HuH-7 (cell line): ENCODE results near the gene RNF6.
"Not testable (repeated sequence)": the region's sequence is repeated elsewhere in the genome, so short reads cannot be mapped to it uniquely, and the experiment has no call there.

Experiments used
- DNase-seq: peaks from one replicate; pipeline ENCODE4 v3.0.0; 2011; ENCODE audit warnings: low spot score

The RNF6 gene

DNA sequence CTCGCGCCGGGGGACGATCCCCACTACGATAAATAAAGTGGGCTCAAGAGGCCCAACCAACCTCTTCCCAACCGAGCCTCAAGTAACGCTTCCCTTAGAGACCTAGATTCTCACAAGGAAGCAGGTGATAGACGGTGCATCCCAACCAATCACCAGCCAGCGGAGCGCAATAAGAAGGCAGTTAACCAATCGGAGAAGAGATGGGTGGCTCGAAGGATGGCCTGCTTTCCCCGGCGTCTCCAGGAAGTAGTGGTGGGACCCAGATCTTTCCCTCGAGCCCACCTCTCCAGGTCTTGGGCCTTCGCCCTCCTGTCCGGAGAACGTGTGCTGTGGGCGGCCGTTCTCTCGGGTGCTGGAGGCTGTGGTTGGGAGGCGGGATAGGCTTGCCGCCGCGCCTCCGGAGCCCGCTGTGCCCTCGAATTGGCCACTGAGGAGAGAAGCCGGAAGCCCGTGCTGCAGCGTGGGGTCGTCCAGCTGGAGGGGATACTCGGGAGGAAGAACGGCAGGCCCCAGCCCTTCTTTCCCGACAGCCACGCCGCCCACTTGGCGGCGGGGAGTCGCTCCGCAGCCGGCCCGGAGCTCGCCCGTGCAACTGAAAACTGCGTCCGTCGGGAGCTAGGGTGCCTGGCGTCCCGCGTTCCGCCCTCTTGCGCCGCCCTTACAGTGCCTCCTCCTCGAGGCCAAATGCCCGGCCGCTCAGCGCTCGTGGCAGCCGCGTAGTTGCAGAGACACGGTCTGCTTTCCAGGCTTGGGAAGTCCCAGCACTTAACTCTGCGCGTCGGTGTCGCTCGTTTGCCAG is at the start of gene RNF6:
TSS of gene RNF6 (minus strand) at position 594 of the 799 bp plus-strand sequence. CDS start 2,665 bp downstream, outside the sequence.
- peak; percentile 95 for DNase-seq

- DNase-seq: no peak
Measured at GRCh38 chr13:26270707-26271106, 48.6 kb upstream of the RNF6 start.

DNA sequence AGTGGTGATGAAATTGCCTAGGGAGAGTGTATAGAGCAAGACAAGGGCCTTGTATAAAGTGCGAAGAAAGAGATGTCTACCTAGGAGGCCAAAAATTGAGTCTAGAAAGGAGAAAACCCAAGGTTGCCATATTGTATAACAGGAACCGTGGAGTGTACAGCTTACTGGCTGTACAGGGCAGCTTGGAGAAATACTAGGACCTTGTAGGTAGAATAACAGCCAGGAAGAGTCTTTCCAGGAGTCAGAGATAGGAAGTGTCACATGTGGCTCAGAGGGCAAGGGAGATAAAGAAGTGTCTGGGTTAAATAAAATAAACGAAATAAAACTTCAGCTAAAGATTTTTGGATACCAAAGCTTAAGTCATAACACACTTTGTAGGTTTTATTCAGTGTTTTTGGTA is 44.2 kb upstream of the RNF6 start:
- DNase-seq: no peak

GRCh38 chr13:26262156-26262555 is 40.0 kb upstream of the RNF6 start:
- DNase-seq: no peak

DNA sequence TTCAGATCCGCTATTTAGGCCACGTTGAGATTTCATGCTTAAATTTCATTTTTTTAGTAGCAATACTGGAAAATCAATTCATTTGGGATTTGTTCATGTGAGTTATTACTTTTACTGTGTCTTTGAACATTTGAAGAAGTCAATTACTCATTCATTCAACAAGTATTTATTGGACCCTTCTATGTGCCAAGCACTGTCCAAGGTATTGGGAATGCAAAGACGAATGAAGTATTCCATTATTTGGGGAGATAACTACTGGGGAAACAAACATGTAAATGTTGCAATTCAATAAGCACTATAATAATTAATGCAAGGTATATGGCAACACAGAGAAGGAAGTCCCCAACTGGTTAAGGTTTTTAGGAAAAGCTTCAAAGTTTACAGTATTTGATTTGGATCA is 37.5 kb upstream of the RNF6 start:
- no peak for DNase-seq

GRCh38 chr13:26257049-26257448 is 34.9 kb upstream of the RNF6 start:
- no peak for DNase-seq

DNA sequence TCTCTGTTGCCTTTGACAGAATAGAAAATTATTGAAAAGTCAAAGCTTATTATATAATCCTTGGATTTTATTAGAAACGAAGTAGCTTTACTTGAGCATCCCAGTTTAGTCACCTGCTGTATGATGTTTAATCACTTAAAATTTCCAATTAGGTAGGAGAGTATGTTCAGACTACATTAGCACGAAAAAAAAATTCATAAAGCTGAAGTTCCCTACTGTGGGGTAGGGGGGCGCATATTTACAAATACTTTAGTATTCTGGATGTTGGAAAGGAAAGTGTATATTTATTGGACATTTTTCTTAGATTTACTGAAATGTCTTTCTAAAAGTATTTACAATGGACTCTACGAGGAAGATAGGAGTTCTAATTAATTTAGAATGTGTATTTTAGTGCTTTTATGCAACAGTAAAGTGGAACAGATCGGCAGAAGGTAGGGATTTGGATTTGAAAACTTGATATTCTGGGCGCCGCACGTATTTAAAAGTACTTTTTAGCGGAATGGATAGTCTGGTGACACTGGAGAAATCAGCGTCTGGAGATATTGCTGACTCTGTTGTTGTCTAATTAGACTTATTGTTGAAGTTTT is 33.7 kb upstream of the RNF6 start:
- DNase-seq: no peak

- DNase-seq: no peak
Measured at GRCh38 chr13:26255115-26255514, 33.0 kb upstream of the RNF6 start.

- DNase-seq: peak; percentile 39
Measured at GRCh38 chr13:26254583-26255111, 32.5 kb upstream of the RNF6 start.

DNA sequence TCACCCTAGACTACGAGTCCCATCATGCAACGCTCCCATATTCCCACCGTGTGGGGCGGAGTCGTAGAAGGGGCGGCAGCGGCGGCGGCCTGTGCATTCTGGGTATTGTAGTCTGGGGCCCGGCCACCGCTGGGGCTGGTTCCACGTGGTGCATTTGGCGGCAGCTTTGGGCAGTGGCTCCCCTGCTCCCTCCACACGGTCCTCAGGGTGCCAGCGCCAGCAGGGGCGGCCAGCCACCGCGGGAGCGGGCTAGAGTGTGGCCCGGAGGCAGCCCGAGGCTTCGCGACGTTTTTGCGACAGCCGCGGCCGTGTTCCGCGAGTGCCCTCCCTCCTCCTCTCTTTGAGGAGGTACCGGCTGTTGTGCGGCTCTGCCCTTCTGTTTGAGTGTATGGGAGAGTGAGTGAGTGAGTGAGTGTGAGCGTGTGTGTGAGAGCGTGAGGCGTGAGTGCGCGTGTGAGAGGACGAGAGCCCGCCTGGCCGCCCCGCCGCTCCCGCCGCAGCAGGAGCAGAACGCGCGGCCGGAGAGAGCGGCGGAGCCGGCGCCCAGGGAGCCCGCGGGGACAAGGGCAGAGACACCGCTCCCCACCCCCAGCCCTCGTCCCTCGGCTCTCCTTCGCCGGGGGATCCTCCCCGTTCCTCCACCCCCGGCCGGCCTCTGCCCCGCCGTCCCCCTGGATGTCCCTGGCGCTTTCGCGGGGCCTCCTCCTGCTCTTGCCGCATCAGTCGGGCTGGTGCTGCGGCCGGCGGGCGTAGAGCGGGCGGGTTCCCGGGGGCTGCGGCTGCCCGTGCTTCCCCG is 31.9 kb upstream of the RNF6 start, which contains the start of gene CDK8:
TSS of gene CDK8 (plus strand) at position 343 of the 796 bp plus-strand sequence. CDS start 513 bp downstream, outside the sequence.
- DNase-seq: peak; percentile 70

GRCh38 chr13:26253262-26253786 is 31.2 kb upstream of the RNF6 start:
- no peak for DNase-seq

DNA sequence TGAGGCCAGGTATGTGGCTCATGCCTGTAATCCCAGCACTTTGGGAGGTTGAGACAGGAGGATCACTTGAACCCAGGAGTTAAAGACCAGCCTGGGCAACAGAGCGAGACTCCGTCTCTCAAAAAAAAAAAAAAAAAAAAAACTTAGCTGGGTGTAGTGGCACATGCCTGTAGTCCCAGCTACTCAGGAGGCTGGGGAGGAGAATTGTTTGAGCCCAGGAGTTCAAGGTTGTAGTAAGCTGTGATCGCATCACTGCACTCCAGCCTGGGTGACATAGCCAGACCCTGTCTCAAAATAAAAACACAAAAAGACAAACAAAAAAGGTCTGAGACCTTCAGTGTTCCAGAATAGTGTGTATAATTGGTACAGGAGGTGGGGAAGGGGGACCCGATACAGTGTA is 29.9 kb upstream of the RNF6 start:
- not testable (repeated sequence) for DNase-seq

DNA sequence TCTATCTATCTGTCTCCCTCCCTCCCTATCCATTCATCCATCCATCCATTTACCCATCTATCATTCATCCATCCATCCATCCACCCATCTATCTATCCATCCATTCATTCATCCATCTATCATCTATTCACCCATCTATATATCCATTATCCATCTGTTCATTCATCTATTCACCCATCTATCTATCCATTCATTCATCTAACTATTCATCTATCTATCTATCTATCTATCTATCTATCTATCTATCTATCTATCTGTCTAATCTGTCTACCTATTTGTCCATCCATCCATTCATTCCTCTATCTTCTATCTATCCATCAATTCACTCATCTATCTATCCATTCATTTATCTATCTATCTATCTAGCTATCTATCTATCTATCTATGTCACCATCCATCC is 27.4 kb upstream of the RNF6 start:
- DNase-seq: no peak

- no peak for DNase-seq
Measured at GRCh38 chr13:26247608-26248007, 25.5 kb upstream of the RNF6 start.

GRCh38 chr13:26247011-26247410 is 24.9 kb upstream of the RNF6 start:
- DNase-seq: no peak

DNA sequence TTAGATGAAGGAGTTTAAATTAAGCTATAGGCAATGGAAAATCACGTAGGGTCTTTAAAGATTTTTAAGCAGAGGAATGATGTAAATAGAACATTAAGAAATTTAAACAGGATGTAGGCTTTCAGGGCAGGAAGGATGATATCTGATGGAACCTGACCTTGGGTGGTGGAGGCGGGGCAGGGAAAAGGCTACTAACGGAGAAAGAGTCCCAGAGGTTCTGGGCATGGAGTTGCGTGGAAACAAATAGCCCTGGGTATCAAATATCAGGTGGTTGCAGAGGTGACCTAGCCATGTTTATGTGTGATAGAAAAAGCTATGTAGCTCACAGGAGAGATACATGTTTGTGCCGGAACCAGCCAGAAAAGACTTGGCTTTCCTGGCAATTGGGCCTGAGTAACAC is 24.0 kb upstream of the RNF6 start:
- DNase-seq: no peak

DNA sequence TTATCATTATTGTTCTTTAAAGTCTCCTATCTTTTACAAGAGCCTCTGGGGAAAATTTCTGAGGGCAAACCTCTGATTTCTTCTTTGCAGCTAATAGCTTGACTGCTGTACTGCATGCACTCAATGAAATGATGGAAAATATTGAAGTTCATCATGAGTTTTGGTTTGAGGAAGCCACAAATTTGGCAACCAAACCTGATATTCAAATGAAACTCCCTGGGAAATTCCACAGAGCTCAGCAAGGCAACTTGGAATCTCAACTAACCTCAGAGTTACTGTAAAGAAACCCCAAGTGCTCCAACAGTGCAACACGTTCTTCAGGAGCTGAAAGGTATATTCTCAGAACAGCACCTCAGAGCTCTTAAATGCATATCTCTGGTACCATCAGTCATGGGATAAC is 14.2 kb upstream of the RNF6 start:
- no peak for DNase-seq

DNA sequence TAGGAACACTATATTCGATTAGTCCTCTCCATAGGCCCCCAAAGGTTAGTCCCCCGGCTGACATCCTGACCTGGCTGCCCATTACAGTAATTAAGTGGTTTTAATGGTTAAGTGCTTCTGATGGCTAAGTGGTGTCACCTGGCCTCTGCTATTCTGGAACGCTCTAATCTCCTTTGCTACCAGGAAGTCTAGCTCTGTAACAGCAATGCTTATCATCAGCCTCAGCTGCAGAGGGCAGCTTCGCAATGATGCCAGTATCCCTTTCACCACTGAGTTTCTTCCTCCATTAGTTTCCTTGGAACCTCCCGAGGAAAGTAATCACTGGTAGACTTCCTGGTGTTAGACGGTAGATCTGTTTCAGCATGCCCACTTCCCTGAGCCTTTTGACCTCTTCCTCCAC is 8.6 kb upstream of the RNF6 start:
- DNase-seq: no peak

- DNase-seq: no peak
Measured at GRCh38 chr13:26229080-26229615, 7.0 kb upstream of the RNF6 start.

- no peak for DNase-seq
Measured at GRCh38 chr13:26228096-26228495, 6.0 kb upstream of the RNF6 start.

DNA sequence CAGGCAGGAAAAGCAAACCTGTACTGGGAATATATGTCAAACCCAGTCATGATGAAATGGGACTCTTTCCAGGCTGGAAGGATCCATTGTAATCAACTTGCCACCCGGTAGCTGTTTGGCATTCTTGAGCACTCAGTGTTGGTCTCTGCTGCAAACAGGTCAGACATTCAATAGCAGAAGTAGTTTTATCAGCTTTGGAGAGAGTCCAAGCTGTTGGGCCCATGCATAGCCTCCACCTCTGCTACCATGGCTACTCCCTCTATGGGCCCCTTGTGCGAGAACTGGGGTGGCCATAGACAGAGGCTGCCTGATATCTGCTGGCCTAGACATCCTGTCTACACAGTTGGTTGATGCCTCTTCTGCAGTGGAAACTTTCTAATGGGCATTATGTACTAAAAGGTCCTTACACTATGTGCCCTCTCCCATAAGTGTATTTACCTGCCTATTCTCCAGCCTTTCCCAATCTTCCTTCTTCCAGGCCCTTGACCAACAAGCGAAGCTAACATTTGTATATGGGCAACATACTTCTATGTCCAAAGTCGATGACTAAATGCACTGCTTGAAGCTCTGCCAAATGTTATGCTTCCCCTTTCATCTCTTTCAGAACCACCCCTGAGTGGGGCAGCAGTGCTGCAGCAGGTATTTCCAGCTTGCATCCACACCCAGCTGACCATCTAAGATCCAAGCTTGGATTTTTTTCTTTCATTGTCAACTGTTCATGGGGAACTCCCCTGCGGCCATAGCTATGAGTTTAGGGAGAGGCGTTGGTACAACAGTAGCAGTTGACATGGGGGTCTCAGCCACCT is 5.3 kb upstream of the RNF6 start:
- DNase-seq: no peak
